ENCODE data around the gene MEST. TPM values are rescaled to one million over a fixed set of nuclear protein-coding genes. Genes with fewer than 3 reads are reported as not detected.

MEST gene
- total RNA-seq, 4 donors from 2014 or later = 2.5 to 4.7 (median 3.7) TPM

DNA sequence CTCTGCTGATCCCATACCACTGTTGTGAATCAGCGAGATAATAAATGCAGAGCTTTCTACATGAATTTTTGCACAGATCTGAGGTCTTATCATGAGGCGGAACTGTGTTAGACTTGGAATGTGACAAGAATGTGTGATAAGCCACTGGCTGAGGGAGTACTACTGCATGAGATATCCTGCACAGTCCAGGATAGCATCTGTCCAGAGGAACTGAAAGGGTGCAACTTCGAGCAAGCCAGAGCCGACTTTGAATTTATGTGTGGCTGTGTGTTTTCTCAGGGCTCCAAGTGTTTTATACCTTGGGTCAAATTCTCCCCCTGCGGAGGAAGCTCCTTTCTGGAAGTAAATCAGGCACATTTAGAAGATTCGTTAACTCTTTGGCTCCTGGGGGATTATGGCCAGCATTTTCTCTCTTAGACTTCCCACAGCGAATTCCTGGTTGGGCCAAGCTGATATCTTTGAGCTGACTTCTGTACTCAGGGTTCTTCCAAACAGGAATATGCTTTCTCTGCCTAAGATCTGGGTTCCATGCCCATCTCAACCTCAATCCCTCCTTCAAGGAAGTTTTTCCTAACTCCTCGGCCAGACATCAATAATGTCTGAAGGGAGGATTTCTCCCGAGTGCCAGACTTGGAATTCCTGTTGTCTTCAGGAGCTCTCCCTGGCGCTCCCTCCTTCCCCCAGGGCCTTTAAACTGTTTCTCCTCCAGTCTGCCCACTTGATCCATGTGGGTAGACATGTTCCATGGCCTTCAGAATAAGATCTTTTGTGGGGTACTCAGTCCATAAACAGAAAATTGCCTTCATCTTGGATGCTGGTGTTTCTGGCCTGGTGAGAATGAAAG lies 2.5 kb upstream of the MEST start:
- no peak overlapping the region for H3K4me3 ChIP-seq
- H3K27me3 ChIP-seq = peaks cover 94% of the 10 kb centered on the region

DNA sequence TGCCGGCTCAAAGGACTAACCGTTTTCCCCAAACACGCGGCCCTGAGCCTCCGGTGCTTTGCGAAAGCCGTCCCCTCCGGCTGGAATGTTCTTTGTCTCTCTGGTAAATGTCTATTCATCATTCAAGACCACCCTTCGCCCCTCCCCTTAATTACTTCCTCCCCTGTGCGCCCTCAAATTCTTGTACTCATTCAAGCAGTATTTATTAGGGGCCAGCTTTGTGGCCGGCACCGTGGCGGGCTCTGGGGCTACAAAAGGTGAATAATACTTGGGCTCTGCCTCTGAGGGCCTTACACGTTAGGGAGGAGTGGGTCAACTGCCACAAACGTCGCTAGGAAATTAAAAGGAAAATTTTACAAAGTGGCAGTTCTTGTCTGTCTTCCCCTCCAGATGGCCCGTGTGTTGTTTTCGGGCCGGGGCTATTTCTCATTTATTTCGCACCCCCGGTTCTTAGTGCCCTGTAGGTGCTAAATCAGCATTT lies 1.5 kb upstream of the MEST start:
- Histone ChIP-seq H3K4me3 (peak overlapping the region in 1 of 2 donors; percentile 50), H3K4me1 (peaks cover 0 to 44% (median 5%) of the 10 kb centered on the region in 3 donors), H3K9me3 (no peaks in the 10 kb centered on the region), H3K27me3 (peaks cover 85% of the 10 kb centered on the region), H3K36me3 (no peaks in the 10 kb centered on the region), H3K27ac (no peak overlapping the region)
- no peak for ATAC-seq
- WGBS, 2 donors (ENCODE audit: low coverage in 1 of 2) = 63 to 67% methylated on average over 8 to 20 of the region's 21 CpGs
- TF ChIP-seq POLR2A (IDR thresholded peaks at IDR 0.05) = no peak
- TF ChIP-seq POLR2AphosphoS5 (IDR thresholded peaks at IDR 0.05) = no peak
- no peak for TF ChIP-seq EP300 (IDR thresholded peaks at IDR 0.05)
- TF ChIP-seq, protein P1, sequence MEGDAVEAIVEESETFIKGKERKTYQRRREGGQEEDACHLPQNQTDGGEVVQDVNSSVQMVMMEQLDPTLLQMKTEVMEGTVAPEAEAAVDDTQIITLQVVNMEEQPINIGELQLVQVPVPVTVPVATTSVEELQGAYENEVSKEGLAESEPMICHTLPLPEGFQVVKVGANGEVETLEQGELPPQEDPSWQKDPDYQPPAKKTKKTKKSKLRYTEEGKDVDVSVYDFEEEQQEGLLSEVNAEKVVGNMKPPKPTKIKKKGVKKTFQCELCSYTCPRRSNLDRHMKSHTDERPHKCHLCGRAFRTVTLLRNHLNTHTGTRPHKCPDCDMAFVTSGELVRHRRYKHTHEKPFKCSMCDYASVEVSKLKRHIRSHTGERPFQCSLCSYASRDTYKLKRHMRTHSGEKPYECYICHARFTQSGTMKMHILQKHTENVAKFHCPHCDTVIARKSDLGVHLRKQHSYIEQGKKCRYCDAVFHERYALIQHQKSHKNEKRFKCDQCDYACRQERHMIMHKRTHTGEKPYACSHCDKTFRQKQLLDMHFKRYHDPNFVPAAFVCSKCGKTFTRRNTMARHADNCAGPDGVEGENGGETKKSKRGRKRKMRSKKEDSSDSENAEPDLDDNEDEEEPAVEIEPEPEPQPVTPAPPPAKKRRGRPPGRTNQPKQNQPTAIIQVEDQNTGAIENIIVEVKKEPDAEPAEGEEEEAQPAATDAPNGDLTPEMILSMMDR (IDR thresholded peaks at IDR 0.05) = no peak

More for the DNA sequence above, 2.5 kb upstream of the MEST start:
- no peak for TF ChIP-seq POLR2AphosphoS5 (IDR thresholded peaks at IDR 0.05)
- TF ChIP-seq POLR2A (IDR thresholded peaks at IDR 0.05) = no peak
- TF ChIP-seq, protein P1 (IDR thresholded peaks at IDR 0.05) = no peak
- TF ChIP-seq EP300 (IDR thresholded peaks at IDR 0.05) = no peak
- peaks cover 0 to 44% (median 5%) of the 10 kb centered on the region in 3 donors for H3K4me1 ChIP-seq
- no peak for ATAC-seq
- H3K9me3 ChIP-seq = no peaks in the 10 kb centered on the region
- no peak overlapping the region for H3K27ac ChIP-seq
- no peaks in the 10 kb centered on the region for H3K36me3 ChIP-seq
- WGBS, 2 donors (ENCODE audit: low coverage in 1 of 2) = 59 to 65% methylated on average over 9 of the region's 10 CpGs

DNA sequence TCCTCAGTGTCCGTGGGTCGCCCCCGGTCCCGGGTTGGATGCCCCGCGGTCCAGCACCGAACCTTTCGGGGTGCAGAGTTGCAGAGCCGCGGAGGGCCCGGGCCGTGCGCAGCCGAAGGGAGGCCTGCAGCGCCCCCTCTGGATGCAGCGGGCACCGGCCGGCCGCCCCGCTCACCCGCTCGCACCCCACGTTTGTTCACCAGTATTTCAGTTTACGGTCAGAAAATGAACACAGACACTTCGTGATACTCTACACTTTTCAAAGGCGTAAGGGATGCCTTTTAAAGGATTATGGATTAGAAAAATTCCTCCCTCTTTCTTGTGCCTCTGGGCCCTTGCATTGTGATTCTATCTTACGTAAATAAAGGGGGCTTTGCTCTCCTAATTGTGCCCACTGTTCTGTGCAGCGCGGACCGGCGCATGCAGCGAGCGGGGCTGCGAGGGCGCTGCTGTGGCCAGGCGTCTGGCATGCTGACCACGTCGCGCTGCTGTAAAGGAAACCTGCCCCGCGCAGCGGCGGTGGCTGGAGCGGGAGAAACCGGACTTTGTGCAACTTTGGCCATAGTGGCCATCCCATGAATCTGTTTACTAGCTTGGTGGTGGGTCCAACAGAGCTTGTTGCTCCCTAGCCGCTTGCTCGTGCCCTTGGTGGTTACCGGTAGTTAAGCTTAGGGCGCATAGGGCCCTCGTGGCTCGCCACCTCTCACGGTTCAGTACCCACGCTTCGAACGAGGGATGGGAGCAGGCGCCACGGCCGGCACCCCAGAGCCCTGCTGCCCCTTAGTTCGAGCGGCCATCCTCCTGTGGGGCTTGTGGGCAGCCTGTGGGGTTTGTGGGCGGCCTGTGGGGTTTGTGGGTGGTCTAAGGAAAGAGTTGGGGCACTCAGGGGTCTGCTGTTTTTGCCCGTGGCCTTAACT lies 739 bp upstream of the MEST start:
- no peak for TF ChIP-seq POLR2A (IDR thresholded peaks at IDR 0.05)
- TF ChIP-seq, protein P1 (IDR thresholded peaks at IDR 0.05) = peak in 3 of 4 experiments; percentile 37 to 64 (median 58)
- Histone ChIP-seq H3K4me3 (peak overlapping the region; percentile 5 to 50), H3K36me3 (no peaks in the 10 kb centered on the region), H3K4me1 (peaks cover 0 to 38% (median 5%) of the 10 kb centered on the region in 3 donors), H3K27ac (peak overlapping the region in 1 of 4 donors; percentile 15), H3K27me3 (peaks cover 77% of the 10 kb centered on the region), H3K9me3 (no peaks in the 10 kb centered on the region)
- peak; percentile 56 for ATAC-seq
- WGBS, 2 donors (ENCODE audit: low coverage in 1 of 2) = 40 to 49% methylated on average over 1 to 32 of the region's 62 CpGs

DNA sequence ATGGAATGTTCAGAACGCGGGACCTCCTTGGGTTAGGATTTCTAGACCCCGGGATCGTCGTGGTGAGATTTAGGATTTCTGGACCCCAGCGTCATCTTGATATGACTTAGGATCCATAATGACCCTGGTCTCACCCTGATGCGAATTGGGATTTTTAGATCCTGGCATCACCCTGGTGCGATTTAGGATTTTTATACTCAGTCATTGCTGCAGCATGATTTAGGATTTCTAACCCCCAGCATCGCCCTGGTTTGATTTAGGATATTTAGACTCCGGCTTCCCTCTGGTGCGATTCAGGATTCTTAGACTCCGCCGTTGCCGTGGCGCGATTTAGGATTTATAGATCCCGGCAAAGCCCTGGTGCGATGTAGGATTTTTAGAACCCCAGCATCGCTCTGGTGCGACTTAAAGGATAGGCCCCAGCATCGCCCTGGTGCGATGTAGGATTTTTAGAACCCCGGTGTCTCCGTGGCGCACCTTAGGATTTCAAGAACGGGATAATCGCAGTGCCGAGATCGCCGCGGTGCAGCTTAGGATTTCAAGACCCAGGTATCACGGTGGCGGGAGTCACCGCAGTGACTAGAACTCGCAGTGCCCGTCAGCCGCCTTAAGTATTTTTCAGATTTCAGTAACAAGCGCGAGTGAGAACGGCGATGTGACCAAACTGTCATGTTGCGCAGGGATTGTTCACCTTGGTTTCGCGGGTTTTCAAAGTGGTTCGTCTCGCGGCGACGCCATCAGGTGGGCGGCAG lies 814 bp downstream of the MEST start:
- peak overlapping the region in 1 of 2 donors; percentile 50 for H3K4me3 ChIP-seq
- no peak for ATAC-seq
- no peak overlapping the region for H3K27ac ChIP-seq
- H3K27me3 ChIP-seq = peaks cover 61% of the 10 kb centered on the region
- peaks cover 0 to 28% (median 5%) of the 10 kb centered on the region in 3 donors for H3K4me1 ChIP-seq
- H3K9me3 ChIP-seq = no peaks in the 10 kb centered on the region
- 50 to 55% methylated on average over 18 to 43 of the region's 50 CpGs for WGBS, 2 donors (ENCODE audit: low coverage in 1 of 2)
- TF ChIP-seq POLR2AphosphoS5 (IDR thresholded peaks at IDR 0.05) = no peak
- TF ChIP-seq, protein P1 (IDR thresholded peaks at IDR 0.05) = no peak
- TF ChIP-seq POLR2A (IDR thresholded peaks at IDR 0.05) = no peak
- TF ChIP-seq EP300 (IDR thresholded peaks at IDR 0.05) = no peak
- H3K36me3 ChIP-seq = no peaks in the 10 kb centered on the region
